Right lobe of liver (tissue), 4 donors: ENCODE measurements around the gene GOLGA6L10.

Source experiments
- CTCF ChIP-seq, 4 donors: fragments of 200-600 bp in 3 of 4; fragments of 450-650 bp in 1 of 4; IDR thresholded peaks; one replicate each; pipeline versions ENCODE4 v1.5.1 to v1.8.0; 2016 to 2022; ENCODE audit warnings: antibody characterized with exemption in 4 of 4, mild to moderate bottlenecking in 2 of 4
- POLR2A ChIP-seq: fragments of 450-650 bp; IDR thresholded peaks from one replicate; pipeline ENCODE4 v1.6.1; 2017; ENCODE audit warnings: antibody characterized with exemption, mild to moderate bottlenecking
- donor health status: DM: no; HTN: no; CAD: no.
- donor health status: DM: no; HTN: no; CAD: no.
- donor health status: DM: no; HTN: yes; CAD: no.

DNA sequence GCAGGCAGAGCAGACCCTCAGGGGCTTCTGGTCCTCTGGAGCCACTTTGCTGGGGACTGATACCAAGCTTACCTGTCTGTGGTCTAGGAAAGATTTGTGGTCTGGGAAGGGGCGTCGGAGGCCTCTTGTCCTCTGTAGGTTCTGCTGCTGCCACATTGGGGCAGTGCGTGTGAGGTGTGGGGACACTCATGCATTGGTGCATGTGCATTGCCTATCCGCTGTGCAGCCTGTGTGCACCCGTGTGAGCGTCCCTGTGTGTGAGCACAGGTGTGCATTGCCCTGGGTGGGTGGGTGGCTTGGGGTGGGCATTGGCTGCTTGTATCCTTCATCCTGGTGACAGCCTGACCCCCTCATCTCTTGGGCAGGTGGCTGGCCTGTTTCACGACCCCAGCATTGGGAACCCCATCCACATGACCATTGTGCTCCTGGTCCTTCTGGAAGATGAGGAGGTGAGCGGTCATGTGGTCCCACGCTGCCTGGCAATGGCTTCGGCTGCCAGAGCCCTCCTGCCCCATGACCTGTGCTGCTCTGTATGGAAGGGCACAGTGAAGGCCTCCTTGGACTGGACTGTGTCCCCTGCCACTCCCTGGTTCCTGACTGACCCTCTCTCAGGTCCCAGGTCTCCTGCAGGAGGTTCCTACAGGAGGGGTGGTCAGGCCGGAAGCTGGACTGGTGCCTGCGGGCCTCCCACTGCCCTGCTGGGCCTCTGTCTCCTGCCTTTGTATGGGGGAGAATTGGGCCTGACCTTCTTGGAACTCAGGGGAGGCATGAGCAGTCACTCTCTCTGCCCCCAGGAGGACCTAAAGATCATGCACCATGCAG is 45.1 kb downstream of the GOLGA6L10 start:
- no peak for TF ChIP-seq CTCF (IDR thresholded peaks at IDR 0.05)
- no peak for TF ChIP-seq POLR2A
